K562 (cell line): Measurements from ENCODE around the gene NBEAL2. TPM values are rescaled to one million over a fixed set of nuclear protein-coding genes. Genes with fewer than 3 reads are reported as not detected.

ENCODE experiments used
- BACH1 ChIP-seq: fragments of 200-800 bp; sonication (Bioruptor generic); IDR thresholded peaks from 2 replicates; pipeline ENCODE4 v1.6.1; 2016; ENCODE audit warnings: missing genetic modification characterization, missing compliant biosample characterization
- DNMT1 ChIP-seq: fragments of 450-650 bp; IDR thresholded peaks from 2 replicates; pipeline ENCODE4 v1.6.1; 2016; ENCODE audit warnings: antibody characterized with exemption, mild to moderate bottlenecking
- ERF ChIP-seq: fragments of 450-650 bp; formaldehyde crosslinking; IDR thresholded peaks from 2 replicates; pipeline ENCODE4 v1.4.0; 2020; ENCODE audit warnings: mild to moderate bottlenecking, mixed read lengths
- FOXJ2 ChIP-seq: fragments of 200-800 bp; sonication (Bioruptor generic); IDR thresholded peaks from 2 replicates; pipeline ENCODE4 v1.6.1; 2016; ENCODE audit warnings: missing genetic modification characterization, missing compliant biosample characterization
- HDAC1 ChIP-seq, 2 experiments: fragments of 450-650 bp; IDR thresholded peaks; 2 replicates each; pipeline ENCODE4 v1.6.1; 2016 to 2017; ENCODE audit warnings: inconsistent platforms in 1 of 2, mild to moderate bottlenecking in 1 of 2, moderate library complexity in 1 of 2
- ILF3 ChIP-seq: fragments of 450-650 bp; IDR thresholded peaks from 2 replicates; pipeline ENCODE4 v1.6.1; 2018; ENCODE audit warnings: antibody characterized with exemption, mild to moderate bottlenecking, moderate library complexity, borderline replicate concordance
- NR2C2 ChIP-seq, 2 experiments: fragments of 200-800 bp in 1 of 2; sonication (Bioruptor generic) in 1 of 2; sonication (generic) in 1 of 2; formaldehyde crosslinking in 1 of 2; IDR thresholded peaks; 2 replicates each; pipeline versions ENCODE4 v1.6.1 to v1.8.0; 2016 to 2022; ENCODE audit warnings: mild to moderate bottlenecking in 1 of 2, missing compliant biosample characterization in 1 of 2, missing genetic modification characterization in 1 of 2, missing genetic modification reagents in 1 of 2
- POLR3G ChIP-seq: IDR thresholded peaks from 2 replicates; pipeline ENCODE4 v1.6.1; 2011; ENCODE audit not compliant: insufficient read length, insufficient replicate concordance; ENCODE audit errors: extremely low read depth
- RBM25 ChIP-seq: fragments of 200-400 bp; formaldehyde crosslinking; IDR thresholded peaks from 2 replicates; pipeline ENCODE4 v1.6.1; 2018; ENCODE audit warnings: low read length, low read depth, moderate library complexity; ENCODE audit not compliant: severe bottlenecking
- RFX5 ChIP-seq: IDR thresholded peaks from 2 replicates; pipeline ENCODE4 v1.6.1; 2011; ENCODE audit warnings: low read depth, mild to moderate bottlenecking, improper control_type of control experiment, low read length
- RNF2 ChIP-seq: sonication (generic); IDR thresholded peaks from 2 replicates; pipeline ENCODE4 v1.6.1; 2016
- SAP30 ChIP-seq: fragments of 200-600 bp; sonication (generic); IDR thresholded peaks from 2 replicates; pipeline ENCODE4 v1.6.1; 2012; ENCODE audit warnings: borderline replicate concordance, low read depth, mild to moderate bottlenecking, moderate library complexity, low read length, control low read depth, inconsistent platforms; ENCODE audit not compliant: insufficient read depth, poor library complexity, severe bottlenecking
- polyA plus RNA-seq, 8 experiments: library from polyadenylated mRNA; depleted of rRNA in 4 of 8; stranded (reverse) in 5 of 8; unstranded in 3 of 8; fragments of >200 nt; fragmentation: Nextera tagmentation in 2 of 8; fragmentation: Illumina TruSeq in 1 of 8; extraction: Ambion mirVana in 2 of 8; extraction: Trizol in 1 of 8; gene quantifications; 2 replicates each; pipeline versions ENCODE4 v1.2.1 to v1.2.3, GENCODE V29; 2011 to 2014; ENCODE audit warnings: inconsistent platforms in 1 of 8, missing spikeins in 1 of 8
- total RNA-seq, 7 experiments: library from RNA; depleted of rRNA in 6 of 7; stranded (reverse); fragments of >200 nt in 6 of 7; fragmentation: Illumina TruSeq in 2 of 7; extraction: Trizol in 2 of 7; gene quantifications; 2 replicates each; pipeline versions ENCODE4 v1.2.1 to v1.2.3, GENCODE V29; 2011 to 2021; ENCODE audit warnings: low replicate concordance in 1 of 7
- TF ChIP-seq, protein P1 (sequence below): fragments of 450-650 bp; IDR thresholded peaks from 2 replicates; pipeline ENCODE4 v1.6.1; 2016; ENCODE audit warnings: borderline replicate concordance
- TF ChIP-seq, protein P2 (sequence below), 2 experiments: fragments of 450-650 bp in 1 of 2; sonication (generic) in 1 of 2; formaldehyde crosslinking in 1 of 2; IDR thresholded peaks; 2 replicates each; pipeline versions ENCODE4 v1.7.1 to v1.9.0; 2016 to 2022; ENCODE audit warnings: inconsistent platforms in 1 of 2, mild to moderate bottlenecking in 1 of 2, missing genetic modification reagents in 1 of 2

The NBEAL2 gene
- total and polyA plus RNA-seq, 9 of the 15 experiments (the other 6 are each of a cell fraction or from before 2014, with no cell fraction given): 0.06 to 114 (median 29.6) TPM

DNA sequence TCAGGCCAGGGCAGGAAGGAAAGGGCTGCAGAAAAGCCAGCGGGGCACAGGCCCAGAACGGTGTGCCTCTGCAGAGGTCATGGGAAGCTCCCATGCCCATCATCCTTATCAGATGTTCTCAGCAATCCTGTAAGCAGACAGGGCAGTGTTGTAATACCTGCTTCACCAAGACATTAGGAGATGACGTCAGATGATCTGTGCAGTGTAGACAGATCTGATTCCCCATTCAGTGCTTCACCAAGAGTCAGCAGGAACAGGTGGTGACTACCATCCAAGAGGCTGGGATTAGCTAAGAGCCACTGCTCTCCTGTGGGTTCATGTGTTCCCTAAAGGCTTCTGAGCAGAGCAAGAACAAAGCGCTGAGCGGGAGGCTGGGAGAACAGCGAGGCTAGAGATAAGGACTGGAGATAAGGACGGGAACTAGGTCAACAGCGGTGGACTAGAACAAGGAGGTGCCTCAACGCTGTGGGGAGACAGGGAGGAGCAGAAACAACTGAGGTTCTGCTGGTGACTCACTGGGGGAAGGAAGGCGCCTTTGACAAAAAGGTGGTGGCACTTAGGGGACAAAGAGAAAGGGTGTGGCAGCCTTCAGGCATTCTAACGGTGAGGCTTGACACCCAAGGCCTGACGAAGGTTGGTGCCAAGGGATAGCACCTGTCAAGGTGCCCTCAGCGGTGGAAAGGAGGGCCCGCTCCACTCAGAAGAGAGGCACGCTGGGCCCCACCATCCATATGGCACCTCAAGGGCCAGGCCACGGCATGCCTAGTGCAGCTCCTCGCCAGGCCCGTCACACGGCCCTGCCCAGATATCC, 31.3 kb upstream of the NBEAL2 start (continued):
- no peak for TF ChIP-seq ILF3
- TF ChIP-seq, protein P1, sequence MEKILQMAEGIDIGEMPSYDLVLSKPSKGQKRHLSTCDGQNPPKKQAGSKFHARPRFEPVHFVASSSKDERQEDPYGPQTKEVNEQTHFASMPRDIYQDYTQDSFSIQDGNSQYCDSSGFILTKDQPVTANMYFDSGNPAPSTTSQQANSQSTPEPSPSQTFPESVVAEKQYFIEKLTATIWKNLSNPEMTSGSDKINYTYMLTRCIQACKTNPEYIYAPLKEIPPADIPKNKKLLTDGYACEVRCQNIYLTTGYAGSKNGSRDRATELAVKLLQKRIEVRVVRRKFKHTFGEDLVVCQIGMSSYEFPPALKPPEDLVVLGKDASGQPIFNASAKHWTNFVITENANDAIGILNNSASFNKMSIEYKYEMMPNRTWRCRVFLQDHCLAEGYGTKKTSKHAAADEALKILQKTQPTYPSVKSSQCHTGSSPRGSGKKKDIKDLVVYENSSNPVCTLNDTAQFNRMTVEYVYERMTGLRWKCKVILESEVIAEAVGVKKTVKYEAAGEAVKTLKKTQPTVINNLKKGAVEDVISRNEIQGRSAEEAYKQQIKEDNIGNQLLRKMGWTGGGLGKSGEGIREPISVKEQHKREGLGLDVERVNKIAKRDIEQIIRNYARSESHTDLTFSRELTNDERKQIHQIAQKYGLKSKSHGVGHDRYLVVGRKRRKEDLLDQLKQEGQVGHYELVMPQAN: no peak; the same call in 1 of the 2 replicates
- no peak for TF ChIP-seq SAP30
- peak in 1 of 2 experiments; percentile 90; a peak in 2 of 4 replicates for TF ChIP-seq HDAC1 (IDR thresholded peaks at IDR 0.05)
- TF ChIP-seq POLR3G: no peak
- no peak for TF ChIP-seq ERF
- 0 out of 2 replicates have a peak, but pooled peaks have one; percentile 20 for TF ChIP-seq FOXJ2
- TF ChIP-seq RNF2: peak; percentile 35; the same call in 1 of the 2 replicates
- no peak for TF ChIP-seq RBM25
- no peak for TF ChIP-seq NR2C2 (CRISPR knock-in tag; IDR thresholded peaks at IDR 0.05)
- peak; percentile 70; the same call in 1 of the 2 replicates for TF ChIP-seq NR2C2 (tag; IDR thresholded peaks at IDR 0.05)
- TF ChIP-seq BACH1 (tag): peak; percentile 80
- TF ChIP-seq, protein P2, sequence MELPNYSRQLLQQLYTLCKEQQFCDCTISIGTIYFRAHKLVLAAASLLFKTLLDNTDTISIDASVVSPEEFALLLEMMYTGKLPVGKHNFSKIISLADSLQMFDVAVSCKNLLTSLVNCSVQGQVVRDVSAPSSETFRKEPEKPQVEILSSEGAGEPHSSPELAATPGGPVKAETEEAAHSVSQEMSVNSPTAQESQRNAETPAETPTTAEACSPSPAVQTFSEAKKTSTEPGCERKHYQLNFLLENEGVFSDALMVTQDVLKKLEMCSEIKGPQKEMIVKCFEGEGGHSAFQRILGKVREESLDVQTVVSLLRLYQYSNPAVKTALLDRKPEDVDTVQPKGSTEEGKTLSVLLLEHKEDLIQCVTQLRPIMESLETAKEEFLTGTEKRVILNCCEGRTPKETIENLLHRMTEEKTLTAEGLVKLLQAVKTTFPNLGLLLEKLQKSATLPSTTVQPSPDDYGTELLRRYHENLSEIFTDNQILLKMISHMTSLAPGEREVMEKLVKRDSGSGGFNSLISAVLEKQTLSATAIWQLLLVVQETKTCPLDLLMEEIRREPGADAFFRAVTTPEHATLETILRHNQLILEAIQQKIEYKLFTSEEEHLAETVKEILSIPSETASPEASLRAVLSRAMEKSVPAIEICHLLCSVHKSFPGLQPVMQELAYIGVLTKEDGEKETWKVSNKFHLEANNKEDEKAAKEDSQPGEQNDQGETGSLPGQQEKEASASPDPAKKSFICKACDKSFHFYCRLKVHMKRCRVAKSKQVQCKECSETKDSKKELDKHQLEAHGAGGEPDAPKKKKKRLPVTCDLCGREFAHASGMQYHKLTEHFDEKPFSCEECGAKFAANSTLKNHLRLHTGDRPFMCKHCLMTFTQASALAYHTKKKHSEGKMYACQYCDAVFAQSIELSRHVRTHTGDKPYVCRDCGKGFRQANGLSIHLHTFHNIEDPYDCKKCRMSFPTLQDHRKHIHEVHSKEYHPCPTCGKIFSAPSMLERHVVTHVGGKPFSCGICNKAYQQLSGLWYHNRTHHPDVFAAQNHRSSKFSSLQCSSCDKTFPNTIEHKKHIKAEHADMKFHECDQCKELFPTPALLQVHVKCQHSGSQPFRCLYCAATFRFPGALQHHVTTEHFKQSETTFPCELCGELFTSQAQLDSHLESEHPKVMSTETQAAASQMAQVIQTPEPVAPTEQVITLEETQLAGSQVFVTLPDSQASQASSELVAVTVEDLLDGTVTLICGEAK (IDR thresholded peaks at IDR 0.05): 0 out of 2 replicates have a peak, but pooled peaks have one; percentile 20
- TF ChIP-seq, protein P2 (CRISPR knock-in tag; IDR thresholded peaks at IDR 0.05): no peak
- TF ChIP-seq RFX5: no peak
- no peak for TF ChIP-seq DNMT1
